ENCODE data around the gene CLIC2. TPM values are rescaled to one million over a fixed set of nuclear protein-coding genes. Genes with fewer than 3 reads are reported as not detected.

CLIC2 gene
- total and polyA plus RNA-seq, 10 of the 15 experiments (the other 5 are each of a cell fraction or from before 2014, with no cell fraction given) = 18.4 to 41.0 (median 21.1) TPM

DNA sequence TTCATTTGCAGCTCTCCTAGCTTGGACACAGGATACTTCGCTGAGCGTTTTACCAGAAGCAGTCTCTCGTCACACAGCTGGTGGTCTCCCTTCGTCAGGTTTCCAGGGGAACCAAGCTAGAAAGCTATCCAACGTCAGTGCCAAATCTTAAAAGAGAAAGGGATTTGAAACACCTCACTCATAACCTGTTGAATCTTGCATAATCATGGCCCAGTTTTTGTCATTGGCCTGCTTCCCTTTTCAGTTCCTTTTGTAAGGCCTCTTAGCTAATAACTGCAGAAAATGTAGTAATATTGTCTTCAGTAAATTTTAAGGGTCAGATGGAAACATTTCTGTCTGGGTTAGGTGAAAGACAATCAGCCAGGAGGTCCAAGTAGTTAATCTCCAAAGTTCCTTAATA lies 92.1 kb downstream of the CLIC2 start:
- intact Hi-C loops (cut with micrococcal nuclease; ENCODE audit: unreplicated experiment) = no loop called here
- Histone ChIP-seq H2AFZ (ENCODE audit: control insufficient read depth, low read depth, low read length) (no peak overlapping the region), H3K79me2 (ENCODE audit: control insufficient read depth, insufficient read depth, low read length) (no peaks in the 10 kb centered on the region), H3K4me2 (ENCODE audit: control insufficient read depth, insufficient read depth) (no peak overlapping the region), H3K27ac (ENCODE audit: control insufficient read depth, insufficient read depth) (no peak overlapping the region), H3K9me3 (replicated peaks; ENCODE audit: control insufficient read depth, insufficient read depth, low read length) (no peaks in the 10 kb centered on the region), H3K27me3 (replicated peaks in 1 of 2; ENCODE audit: control insufficient read depth in 2 of 2, insufficient read depth in 2 of 2, low read length in 1 of 2) (no peaks in the 10 kb centered on the region), H4K20me1 (ENCODE audit: control insufficient read depth, insufficient read depth) (no peaks in the 10 kb centered on the region), H3K9ac (ENCODE audit: control insufficient read depth, insufficient read depth, low read length) (no peak overlapping the region), H3K4me1 (ENCODE audit: control insufficient read depth, insufficient read depth, low read length) (no peaks in the 10 kb centered on the region), H3K4me3 (no peak overlapping the region), H3K36me3 (ENCODE audit: control insufficient read depth in 2 of 2, insufficient read depth in 2 of 2, low read length in 1 of 2) (no peaks in the 10 kb centered on the region; a peak in 2 of 4 replicates)
- in situ Hi-C loops (cut with MboI) = no loop called here
- SMC1A ChIA-PET (ENCODE audit: uncharacterized antibody, unreplicated experiment) = interaction anchor here (0.9 to 2.6 kb wide), 4 partner anchors 11 to 91 kb away, joined by 3 to 7 read pairs (median 6); no protein-coding TSS in a partner anchor
- POLR2A ChIA-PET = interaction anchor here (0.5 kb wide), 1 partner anchor 28 kb away, joined by 3 read pairs; no protein-coding TSS in a partner anchor
- FAIRE-seq (no peak), ATAC-seq (peak; percentile 75), DNase-seq (ENCODE audit: low read depth, low spot score) (no peak)
- 68% methylated on average over 5 of the region's 5 CpGs for WGBS (ENCODE audit: insufficient coverage, insufficient replicate concordance, low lambda C conversion rate, missing lambda C conversion rate)
- TF ChIP-seq ATF7 (IDR thresholded peaks at IDR 0.05; ENCODE audit: low read depth) (peak; percentile 48; the same call in 1 of the 2 replicates), JUNB (IDR thresholded peaks at IDR 0.05) (no peak), IRF3 (IDR thresholded peaks at IDR 0.05) (no peak), SPI1 (IDR thresholded peaks at IDR 0.05; ENCODE audit: borderline replicate concordance, insufficient read depth, low read depth, low read length) (peak; percentile 61; the same call in 1 of the 2 replicates), POLR2A (IDR thresholded peaks at IDR 0.05; ENCODE audit: low read depth, low read length) (no peak)
- TF ChIP-seq, protein P1, sequence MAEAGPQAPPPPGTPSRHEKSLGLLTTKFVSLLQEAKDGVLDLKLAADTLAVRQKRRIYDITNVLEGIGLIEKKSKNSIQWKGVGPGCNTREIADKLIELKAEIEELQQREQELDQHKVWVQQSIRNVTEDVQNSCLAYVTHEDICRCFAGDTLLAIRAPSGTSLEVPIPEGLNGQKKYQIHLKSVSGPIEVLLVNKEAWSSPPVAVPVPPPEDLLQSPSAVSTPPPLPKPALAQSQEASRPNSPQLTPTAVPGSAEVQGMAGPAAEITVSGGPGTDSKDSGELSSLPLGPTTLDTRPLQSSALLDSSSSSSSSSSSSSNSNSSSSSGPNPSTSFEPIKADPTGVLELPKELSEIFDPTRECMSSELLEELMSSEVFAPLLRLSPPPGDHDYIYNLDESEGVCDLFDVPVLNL (IDR thresholded peaks at IDR 0.05; ENCODE audit: low read depth, low read length) = no peak
- TF ChIP-seq, protein P2, sequence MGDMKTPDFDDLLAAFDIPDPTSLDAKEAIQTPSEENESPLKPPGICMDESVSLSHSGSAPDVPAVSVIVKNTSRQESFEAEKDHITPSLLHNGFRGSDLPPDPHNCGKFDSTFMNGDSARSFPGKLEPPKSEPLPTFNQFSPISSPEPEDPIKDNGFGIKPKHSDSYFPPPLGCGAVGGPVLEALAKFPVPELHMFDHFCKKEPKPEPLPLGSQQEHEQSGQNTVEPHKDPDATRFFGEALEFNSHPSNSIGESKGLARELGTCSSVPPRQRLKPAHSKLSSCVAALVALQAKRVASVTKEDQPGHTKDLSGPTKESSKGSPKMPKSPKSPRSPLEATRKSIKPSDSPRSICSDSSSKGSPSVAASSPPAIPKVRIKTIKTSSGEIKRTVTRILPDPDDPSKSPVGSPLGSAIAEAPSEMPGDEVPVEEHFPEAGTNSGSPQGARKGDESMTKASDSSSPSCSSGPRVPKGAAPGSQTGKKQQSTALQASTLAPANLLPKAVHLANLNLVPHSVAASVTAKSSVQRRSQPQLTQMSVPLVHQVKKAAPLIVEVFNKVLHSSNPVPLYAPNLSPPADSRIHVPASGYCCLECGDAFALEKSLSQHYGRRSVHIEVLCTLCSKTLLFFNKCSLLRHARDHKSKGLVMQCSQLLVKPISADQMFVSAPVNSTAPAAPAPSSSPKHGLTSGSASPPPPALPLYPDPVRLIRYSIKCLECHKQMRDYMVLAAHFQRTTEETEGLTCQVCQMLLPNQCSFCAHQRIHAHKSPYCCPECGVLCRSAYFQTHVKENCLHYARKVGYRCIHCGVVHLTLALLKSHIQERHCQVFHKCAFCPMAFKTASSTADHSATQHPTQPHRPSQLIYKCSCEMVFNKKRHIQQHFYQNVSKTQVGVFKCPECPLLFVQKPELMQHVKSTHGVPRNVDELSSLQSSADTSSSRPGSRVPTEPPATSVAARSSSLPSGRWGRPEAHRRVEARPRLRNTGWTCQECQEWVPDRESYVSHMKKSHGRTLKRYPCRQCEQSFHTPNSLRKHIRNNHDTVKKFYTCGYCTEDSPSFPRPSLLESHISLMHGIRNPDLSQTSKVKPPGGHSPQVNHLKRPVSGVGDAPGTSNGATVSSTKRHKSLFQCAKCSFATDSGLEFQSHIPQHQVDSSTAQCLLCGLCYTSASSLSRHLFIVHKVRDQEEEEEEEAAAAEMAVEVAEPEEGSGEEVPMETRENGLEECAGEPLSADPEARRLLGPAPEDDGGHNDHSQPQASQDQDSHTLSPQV (IDR thresholded peaks at IDR 0.05) = no peak
- no TSS peak for BruUV-seq (replicated peaks)
- RAD21 ChIA-PET (ENCODE audit: unreplicated experiment) = interaction anchor here (1.3 to 3.0 kb wide), 3 partner anchors 11 to 26 kb away, joined by 3 to 16 read pairs (median 6); partner anchors contain the start of gene VBP1
- CTCF ChIA-PET = interaction anchor here (1.0 to 1.4 kb wide), 2 partner anchors 25 to 147 kb away, joined by 3 read pairs; no protein-coding TSS in a partner anchor
